ENCODE measurements around the gene ANXA3.
"Not testable (repeated sequence)": the region's sequence is repeated elsewhere in the genome, so short reads cannot be mapped to it uniquely, and the experiment has no call there.

Gene ANXA3

GRCh38 chr4:78551420-78552351, at the start of gene ANXA3:
Gene ANXA3 (plus strand): TSS chr4:78551770. CDS start chr4:78554474, 2,704 bp downstream.
- DNase-seq (ENCODE audit: low read depth): no peak

GRCh38 chr4:78506260-78506659, 45.3 kb upstream of the ANXA3 start:
- DNase-seq (ENCODE audit: low read depth): not testable (repeated sequence)

- no peak for DNase-seq (ENCODE audit: low read depth)
These were observed 42.5 kb upstream of the ANXA3 start for GRCh38 chr4:78509043-78509442.

- no peak for DNase-seq (ENCODE audit: low read depth)
These were observed 41.5 kb upstream of the ANXA3 start for GRCh38 chr4:78510108-78510507.

GRCh38 chr4:78510681-78511080, 40.9 kb upstream of the ANXA3 start:
- DNase-seq (ENCODE audit: low read depth): no peak

GRCh38 chr4:78512357-78512920, 39.1 kb upstream of the ANXA3 start:
- DNase-seq (ENCODE audit: low read depth): no peak

GRCh38 chr4:78513411-78513975, 38.1 kb upstream of the ANXA3 start:
- DNase-seq (ENCODE audit: low read depth): no peak

- no peak for DNase-seq (ENCODE audit: low read depth)
These were observed 34.4 kb upstream of the ANXA3 start for GRCh38 chr4:78517050-78517652.

GRCh38 chr4:78518561-78518960, 33.0 kb upstream of the ANXA3 start:
- DNase-seq (ENCODE audit: low read depth): no peak

- DNase-seq (ENCODE audit: low read depth): no peak
These were observed 31.6 kb upstream of the ANXA3 start for GRCh38 chr4:78519962-78520361.

GRCh38 chr4:78520808-78521226, 30.8 kb upstream of the ANXA3 start:
- DNase-seq (ENCODE audit: low read depth): no peak

GRCh38 chr4:78524009-78524408, 27.6 kb upstream of the ANXA3 start:
- DNase-seq (ENCODE audit: low read depth): no peak

- DNase-seq (ENCODE audit: low read depth): no peak
These were observed 26.0 kb upstream of the ANXA3 start for GRCh38 chr4:78525559-78525958.

GRCh38 chr4:78527103-78527502, 24.5 kb upstream of the ANXA3 start:
- DNase-seq (ENCODE audit: low read depth): no peak

GRCh38 chr4:78527555-78527954, 24.0 kb upstream of the ANXA3 start:
- DNase-seq (ENCODE audit: low read depth): no peak

GRCh38 chr4:78528327-78528726, 23.2 kb upstream of the ANXA3 start:
- DNase-seq (ENCODE audit: low read depth): no peak

- no peak for DNase-seq (ENCODE audit: low read depth)
These were observed 21.9 kb upstream of the ANXA3 start for GRCh38 chr4:78529569-78530209.

GRCh38 chr4:78532046-78532445, 19.5 kb upstream of the ANXA3 start:
- DNase-seq (ENCODE audit: low read depth): no peak

GRCh38 chr4:78533854-78534253, 17.7 kb upstream of the ANXA3 start:
- DNase-seq (ENCODE audit: low read depth): no peak

GRCh38 chr4:78534286-78534955, 17.1 kb upstream of the ANXA3 start:
- DNase-seq (ENCODE audit: low read depth): no peak

GRCh38 chr4:78542373-78542772, 9.2 kb upstream of the ANXA3 start:
- DNase-seq (ENCODE audit: low read depth): no peak
